22Rv1 (cell line): Measurements from ENCODE around the gene RUSF1.

ENCODE experiments used
- CTCF ChIP-seq: fragments of 450-650 bp; IDR thresholded peaks from 2 replicates; pipeline ENCODE4 v1.5.1; 2017; ENCODE audit warnings: mild to moderate bottlenecking
- ZFX ChIP-seq: fragments of 450-650 bp; IDR thresholded peaks from 2 replicates; pipeline ENCODE4 v1.6.1; 2017; ENCODE audit warnings: antibody characterized with exemption, borderline replicate concordance

DNA sequence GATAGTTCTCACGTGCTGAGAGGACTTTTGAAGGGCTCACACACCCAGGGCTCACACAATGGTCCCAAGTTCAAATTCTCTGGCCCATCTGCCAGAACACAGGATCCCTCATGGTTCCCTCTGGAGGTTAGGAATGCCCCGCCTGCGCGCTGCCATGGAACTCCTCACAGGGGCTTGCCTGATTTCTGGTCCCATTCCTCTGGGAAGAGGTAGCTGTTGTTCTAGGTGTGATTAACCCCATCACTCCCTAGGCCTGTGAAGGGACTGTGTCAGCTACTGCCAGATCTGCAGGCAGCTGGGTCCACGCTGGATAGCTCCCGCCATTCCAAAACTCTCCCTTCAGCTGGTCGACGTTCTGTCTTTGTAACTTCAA, 51.2 kb downstream of the RUSF1 start:
- TF ChIP-seq CTCF (no peak), ZFX (no peak)
